ENCODE measurements around the gene BAD.

BAD gene

GRCh38 chr11:64235437-64236161, 48.9 kb downstream of the BAD start:
- Histone ChIP-seq H3K36me3 (ENCODE audit: control insufficient read depth in 1 of 2, insufficient read depth in 2 of 2, low read length in 2 of 2) (peaks cover 20 to 26% of the 10 kb centered on the region in 2 experiments), H3K79me1 (ENCODE audit: low read length) (peaks cover 13% of the 10 kb centered on the region), H2BK5ac (ENCODE audit: low read depth, low read length, poor library complexity) (no peak overlapping the region), H4K12ac (ENCODE audit: low read depth, low read length) (peak overlapping the region; percentile 28), H2BK120ac (ENCODE audit: insufficient read depth, low read length, poor library complexity) (no peak overlapping the region), H3K9me3 (ENCODE audit: insufficient read depth, low read depth, low read length) (no peaks in the 10 kb centered on the region), H3K9ac (ENCODE audit: low read length) (no peak overlapping the region), H3K23ac (ENCODE audit: low read length) (no peak overlapping the region), H3K4me1 (ENCODE audit: control insufficient read depth in 1 of 2, insufficient read depth in 2 of 2, low read length in 2 of 2) (peaks cover 8 to 18% of the 10 kb centered on the region in 2 experiments), H2AK5ac (ENCODE audit: low read length) (no peak overlapping the region), H3K4ac (ENCODE audit: low read depth, low read length) (no peak overlapping the region), H3K27me3 (ENCODE audit: insufficient read depth, low read length) (no peaks in the 10 kb centered on the region), H4K91ac (ENCODE audit: low read depth, low read length) (peak overlapping the region; percentile 85), H2BK12ac (ENCODE audit: low read length) (no peak overlapping the region), H4K8ac (ENCODE audit: low read depth, low read length) (no peak overlapping the region), H3K4me3 (ENCODE audit: low read depth, low read length) (no peak overlapping the region), H3K27ac (ENCODE audit: low read depth, low read length) (no peak overlapping the region), H3K4me2 (ENCODE audit: low read length) (peak overlapping the region; percentile 79), H3K14ac (ENCODE audit: low read length) (peak overlapping the region; percentile 24), H3K18ac (ENCODE audit: low read length) (peak overlapping the region; percentile 45), H3K79me2 (ENCODE audit: control insufficient read depth, insufficient read depth, low read length, poor library complexity) (peaks cover 9% of the 10 kb centered on the region), H2AFZ (ENCODE audit: insufficient read depth, low read length, poor library complexity) (peak overlapping the region; percentile 5)
- no peak for DNase-seq
- no CpG with 5 or more reads among the region's 12 CpGs for WGBS (ENCODE audit: extremely low coverage, insufficient coverage, insufficient read length)

GRCh38 chr11:64234647-64235379, 49.7 kb downstream of the BAD start:
- no peaks in the 10 kb centered on the region for H3K27me3 ChIP-seq (ENCODE audit: insufficient read depth, low read length)
- peaks cover 3 to 10% of the 10 kb centered on the region in 2 experiments for H3K4me1 ChIP-seq (ENCODE audit: control insufficient read depth in 1 of 2, insufficient read depth in 2 of 2, low read length in 2 of 2)
- no peak overlapping the region for H3K9ac ChIP-seq (ENCODE audit: low read length)
- H3K9me3 ChIP-seq (ENCODE audit: insufficient read depth, low read depth, low read length): no peaks in the 10 kb centered on the region
- WGBS (ENCODE audit: extremely low coverage, insufficient coverage, insufficient read length): no CpG with 5 or more reads among the region's 80 CpGs
- peak overlapping the region; percentile 72 for H4K8ac ChIP-seq (ENCODE audit: low read depth, low read length)
- H2AFZ ChIP-seq (ENCODE audit: insufficient read depth, low read length, poor library complexity): peak overlapping the region; percentile 62
- no peak overlapping the region for H2BK12ac ChIP-seq (ENCODE audit: low read length)
- H4K12ac ChIP-seq (ENCODE audit: low read depth, low read length): peak overlapping the region; percentile 28
- peak overlapping the region; percentile 85 for H4K91ac ChIP-seq (ENCODE audit: low read depth, low read length)
- peak overlapping the region; percentile 81 for H3K14ac ChIP-seq (ENCODE audit: low read length)
- H3K27ac ChIP-seq (ENCODE audit: low read depth, low read length): peak overlapping the region; percentile 33
- H3K4ac ChIP-seq (ENCODE audit: low read depth, low read length): peak overlapping the region; percentile 53
- H3K4me3 ChIP-seq (ENCODE audit: low read depth, low read length): peak overlapping the region; percentile 81
- peak overlapping the region; percentile 27 for H2BK120ac ChIP-seq (ENCODE audit: insufficient read depth, low read length, poor library complexity)
- peaks cover 10% of the 10 kb centered on the region for H3K79me2 ChIP-seq (ENCODE audit: control insufficient read depth, insufficient read depth, low read length, poor library complexity)
- H3K23ac ChIP-seq (ENCODE audit: low read length): no peak overlapping the region
- H3K18ac ChIP-seq (ENCODE audit: low read length): peak overlapping the region; percentile 68
- peak overlapping the region; percentile 79 for H3K4me2 ChIP-seq (ENCODE audit: low read length)
- peak overlapping the region; percentile 33 for H2BK5ac ChIP-seq (ENCODE audit: low read depth, low read length, poor library complexity)
- H3K79me1 ChIP-seq (ENCODE audit: low read length): peaks cover 11% of the 10 kb centered on the region
- DNase-seq: peak in 1 of 2 donors; percentile 74
- peaks cover 20 to 26% of the 10 kb centered on the region in 2 experiments for H3K36me3 ChIP-seq (ENCODE audit: control insufficient read depth in 1 of 2, insufficient read depth in 2 of 2, low read length in 2 of 2)
- H2AK5ac ChIP-seq (ENCODE audit: low read length): peak overlapping the region; percentile 13

- H2BK5ac ChIP-seq (ENCODE audit: low read depth, low read length, poor library complexity): peak within 1 kb of the TSS; percentile 33
- peak within 1 kb of the TSS; percentile 27 for H2BK120ac ChIP-seq (ENCODE audit: insufficient read depth, low read length, poor library complexity)
- peak within 1 kb of the TSS; percentile 52 for H2AK5ac ChIP-seq (ENCODE audit: low read length)
- H2AFZ ChIP-seq (ENCODE audit: insufficient read depth, low read length, poor library complexity): peak within 1 kb of the TSS; percentile 62
- peak within 1 kb of the TSS; percentile 72 for H4K8ac ChIP-seq (ENCODE audit: low read depth, low read length)
- peak within 1 kb of the TSS; percentile 53 for H3K4ac ChIP-seq (ENCODE audit: low read depth, low read length)
- H3K4me2 ChIP-seq (ENCODE audit: low read length): peak within 1 kb of the TSS; percentile 79
- peaks cover 4 to 7% of the 10 kb centered on the region in 2 experiments for H3K4me1 ChIP-seq (ENCODE audit: control insufficient read depth in 1 of 2, insufficient read depth in 2 of 2, low read length in 2 of 2)
- peaks cover 10% of the 10 kb centered on the region for H3K79me2 ChIP-seq (ENCODE audit: control insufficient read depth, insufficient read depth, low read length, poor library complexity)
- peak within 1 kb of the TSS; percentile 35 for H3K9ac ChIP-seq (ENCODE audit: low read length)
- peak within 1 kb of the TSS; percentile 81 for H3K4me3 ChIP-seq (ENCODE audit: low read depth, low read length)
- no peak within 1 kb of the TSS for H2BK12ac ChIP-seq (ENCODE audit: low read length)
- H3K23ac ChIP-seq (ENCODE audit: low read length): no peak within 1 kb of the TSS
- H4K91ac ChIP-seq (ENCODE audit: low read depth, low read length): peak within 1 kb of the TSS; percentile 85
- peak within 1 kb of the TSS; percentile 33 for H3K27ac ChIP-seq (ENCODE audit: low read depth, low read length)
- H3K18ac ChIP-seq (ENCODE audit: low read length): peak within 1 kb of the TSS; percentile 73
- peaks cover 11% of the 10 kb centered on the region for H3K79me1 ChIP-seq (ENCODE audit: low read length)
- H4K12ac ChIP-seq (ENCODE audit: low read depth, low read length): peak within 1 kb of the TSS; percentile 60
- peak in 1 of 2 donors; percentile 64 for DNase-seq
- H3K27me3 ChIP-seq (ENCODE audit: insufficient read depth, low read length): no peaks in the 10 kb centered on the region
- H3K9me3 ChIP-seq (ENCODE audit: insufficient read depth, low read depth, low read length): no peaks in the 10 kb centered on the region
- peaks cover 19 to 25% of the 10 kb centered on the region in 2 experiments for H3K36me3 ChIP-seq (ENCODE audit: control insufficient read depth in 1 of 2, insufficient read depth in 2 of 2, low read length in 2 of 2)
- no CpG with 5 or more reads among the region's 62 CpGs for WGBS (ENCODE audit: extremely low coverage, insufficient coverage, insufficient read length)
- H3K14ac ChIP-seq (ENCODE audit: low read length): peak within 1 kb of the TSS; percentile 81
Observed at GRCh38 chr11:64233913-64234586, 50.4 kb downstream of the BAD start, which contains the start of gene VEGFB. Gene VEGFB (plus strand): TSS chr11:64234584. CDS start chr11:64234834, 250 bp downstream.

GRCh38 chr11:64232967-64233315, 51.5 kb downstream of the BAD start:
- Histone ChIP-seq H2BK12ac (ENCODE audit: low read length) (no peak overlapping the region), H3K27ac (ENCODE audit: low read depth, low read length) (no peak overlapping the region), H3K4me2 (ENCODE audit: low read length) (no peak overlapping the region), H3K14ac (ENCODE audit: low read length) (no peak overlapping the region), H3K9ac (ENCODE audit: low read length) (no peak overlapping the region), H3K4me1 (ENCODE audit: control insufficient read depth in 1 of 2, insufficient read depth in 2 of 2, low read length in 2 of 2) (peaks cover 4 to 7% of the 10 kb centered on the region in 2 experiments), H2BK120ac (ENCODE audit: insufficient read depth, low read length, poor library complexity) (no peak overlapping the region), H3K18ac (ENCODE audit: low read length) (no peak overlapping the region), H4K12ac (ENCODE audit: low read depth, low read length) (no peak overlapping the region), H3K79me2 (ENCODE audit: control insufficient read depth, insufficient read depth, low read length, poor library complexity) (peaks cover 10% of the 10 kb centered on the region), H2BK5ac (ENCODE audit: low read depth, low read length, poor library complexity) (no peak overlapping the region), H2AFZ (ENCODE audit: insufficient read depth, low read length, poor library complexity) (no peak overlapping the region), H3K79me1 (ENCODE audit: low read length) (peaks cover 11% of the 10 kb centered on the region), H3K27me3 (ENCODE audit: insufficient read depth, low read length) (no peaks in the 10 kb centered on the region), H3K36me3 (ENCODE audit: control insufficient read depth in 1 of 2, insufficient read depth in 2 of 2, low read length in 2 of 2) (peaks cover 9 to 14% of the 10 kb centered on the region in 2 experiments), H3K4ac (ENCODE audit: low read depth, low read length) (no peak overlapping the region), H4K8ac (ENCODE audit: low read depth, low read length) (no peak overlapping the region), H3K9me3 (ENCODE audit: insufficient read depth, low read depth, low read length) (no peaks in the 10 kb centered on the region), H3K4me3 (ENCODE audit: low read depth, low read length) (no peak overlapping the region), H4K91ac (ENCODE audit: low read depth, low read length) (no peak overlapping the region), H2AK5ac (ENCODE audit: low read length) (no peak overlapping the region), H3K23ac (ENCODE audit: low read length) (no peak overlapping the region)
- no peak for DNase-seq
- no CpG with 5 or more reads among the region's 8 CpGs for WGBS (ENCODE audit: extremely low coverage, insufficient coverage, insufficient read length)

Measured in trophoblast cell (in vitro differentiated cells and primary cell).